NCI-H345 (cell line): Measurements from ENCODE around the gene DHX35.

Experiments
- DNase-seq: peaks from one replicate; lab custom pipeline; 2025; lab: John Stamatoyannopoulos, UW

Gene DHX35

GRCh38 chr20:39066471-39067242 lies 104.5 kb downstream of the DHX35 start:
- no peak for DNase-seq

DNA sequence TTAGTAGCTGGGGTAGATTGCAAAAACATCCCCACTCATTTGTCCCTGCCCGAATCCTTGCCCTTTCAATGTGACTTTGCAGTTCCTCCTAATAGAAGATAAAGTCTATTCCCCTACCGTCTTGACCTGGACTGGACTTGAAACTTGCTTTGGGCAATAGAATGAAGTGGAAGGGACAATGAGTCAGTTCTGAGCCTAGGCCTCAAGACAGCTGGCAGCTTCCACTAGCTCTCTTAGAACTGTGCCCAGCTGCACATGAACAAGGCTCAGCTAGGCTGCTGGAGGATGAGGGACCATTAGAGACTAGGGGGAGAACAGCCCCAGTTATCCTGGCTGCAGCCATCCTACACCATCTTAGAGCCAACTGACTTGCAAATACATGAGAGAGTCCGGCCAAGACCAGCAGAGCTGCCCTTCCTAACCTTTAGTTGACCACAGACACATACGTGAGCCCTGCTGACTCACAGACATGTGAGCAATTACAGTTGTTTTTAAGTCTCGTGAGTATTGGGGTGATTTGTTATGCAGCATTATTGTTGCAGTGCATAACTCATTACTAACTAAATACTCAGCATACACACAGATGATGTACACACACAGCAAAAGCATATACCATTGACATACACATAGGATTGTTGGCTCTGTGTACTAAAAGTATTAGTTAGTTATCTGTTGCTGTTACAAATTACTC lies 105.5 kb downstream of the DHX35 start:
- no peak for DNase-seq

DNA sequence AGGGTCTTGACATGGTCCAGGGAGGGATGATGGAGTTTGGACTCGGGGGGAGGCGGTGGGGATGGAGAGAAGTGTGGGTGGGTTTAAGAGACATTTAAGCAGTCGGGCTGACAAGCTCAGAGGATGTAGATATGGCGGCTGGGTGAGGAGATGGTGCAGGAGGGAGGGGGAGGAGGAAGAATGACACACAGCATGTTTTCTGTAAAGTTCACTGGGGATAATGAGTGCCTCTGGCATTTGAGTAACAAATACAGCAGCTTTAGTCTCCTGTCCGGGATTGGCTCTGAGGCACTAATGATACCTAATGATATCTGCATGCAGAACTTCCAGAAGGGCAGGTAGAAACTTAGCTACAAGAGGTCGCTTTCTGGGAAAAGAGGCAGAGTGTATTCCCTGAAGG lies 107.8 kb downstream of the DHX35 start:
- no peak for DNase-seq

DNA sequence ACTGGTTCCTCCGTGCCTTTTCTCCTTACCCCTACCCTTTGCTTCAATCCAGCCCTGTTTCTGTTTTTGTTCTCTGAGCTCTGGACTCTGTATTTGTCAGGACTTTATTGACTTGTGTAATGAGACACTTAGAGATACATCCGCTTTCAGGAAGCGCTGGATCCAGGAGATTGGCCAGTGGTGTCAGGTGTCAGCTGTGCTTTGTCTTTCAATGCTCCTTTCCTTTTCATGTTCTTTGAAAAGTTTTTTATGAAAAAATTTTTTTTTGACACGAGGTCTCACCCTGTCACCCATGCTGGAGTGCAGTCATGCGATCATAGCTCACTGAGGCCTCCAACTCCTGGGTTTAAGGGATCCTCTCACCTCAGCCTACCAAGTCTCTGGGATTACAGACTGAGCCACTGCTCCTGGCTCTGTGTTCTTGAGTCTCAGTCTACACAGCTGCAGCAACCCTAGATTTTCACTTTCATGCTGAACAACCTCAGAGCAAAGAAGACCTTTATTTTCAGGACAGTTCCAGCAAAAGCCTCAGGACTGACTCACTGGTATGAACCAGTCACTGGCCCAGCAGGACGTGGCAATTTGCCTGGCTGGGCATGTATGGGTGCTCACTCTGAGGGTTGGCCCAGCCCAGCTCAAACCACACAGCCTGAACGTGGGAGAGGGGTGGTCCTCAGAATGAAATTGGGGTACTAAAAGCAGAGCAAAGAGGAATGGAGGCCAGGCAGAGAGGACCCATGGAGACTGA lies 108.5 kb downstream of the DHX35 start:
- no peak for DNase-seq

- DNase-seq, result no peak
These were observed 110.0 kb downstream of the DHX35 start for GRCh38 chr20:39072132-39072531.

- DNase-seq, result no peak
These were observed 110.5 kb downstream of the DHX35 start for GRCh38 chr20:39072653-39073052.

DNA sequence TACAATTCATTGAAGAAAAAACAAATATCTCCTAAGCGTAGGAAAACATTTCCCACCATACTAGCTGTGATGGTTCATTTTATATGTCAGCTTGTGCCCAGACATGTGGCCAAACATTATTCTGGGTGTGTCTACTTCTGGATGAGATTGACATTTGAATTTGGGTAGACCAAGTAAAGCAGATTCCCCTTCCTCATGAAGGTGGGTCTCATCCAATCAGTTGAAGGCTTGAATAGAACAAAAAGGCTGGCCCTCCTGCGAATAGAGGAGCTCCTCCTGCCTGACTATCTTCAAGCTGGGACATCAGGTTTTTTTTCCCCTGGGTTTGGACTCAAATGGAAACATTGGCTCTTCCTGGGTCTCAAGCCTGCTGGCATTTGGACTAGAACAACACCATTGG lies 113.6 kb downstream of the DHX35 start:
- no peak for DNase-seq

GRCh38 chr20:39076958-39077357 lies 114.8 kb downstream of the DHX35 start:
- DNase-seq, result no peak

DNA sequence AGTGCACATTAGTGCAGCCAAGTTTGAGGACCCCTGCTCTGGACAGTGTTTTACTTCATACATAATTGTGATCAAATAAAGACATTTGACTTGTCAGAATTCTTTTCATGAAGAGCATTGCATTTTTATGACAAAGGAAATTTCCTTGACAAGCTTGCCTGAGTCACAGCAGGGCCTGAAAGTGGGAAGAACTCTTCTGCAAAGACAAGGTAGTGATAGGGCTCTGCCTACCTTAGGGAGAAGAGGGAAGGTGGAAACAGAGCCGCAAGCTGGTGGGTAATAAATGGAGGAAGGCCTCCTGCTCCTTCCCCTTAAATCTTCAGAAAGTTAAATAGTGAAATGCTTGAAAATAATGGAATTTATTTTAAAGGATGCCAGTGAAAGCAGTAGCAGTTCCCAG lies 118.2 kb downstream of the DHX35 start:
- no peak for DNase-seq

- peak; percentile 85 for DNase-seq
These were observed 119.1 kb downstream of the DHX35 start for GRCh38 chr20:39081255-39081654.

DNA sequence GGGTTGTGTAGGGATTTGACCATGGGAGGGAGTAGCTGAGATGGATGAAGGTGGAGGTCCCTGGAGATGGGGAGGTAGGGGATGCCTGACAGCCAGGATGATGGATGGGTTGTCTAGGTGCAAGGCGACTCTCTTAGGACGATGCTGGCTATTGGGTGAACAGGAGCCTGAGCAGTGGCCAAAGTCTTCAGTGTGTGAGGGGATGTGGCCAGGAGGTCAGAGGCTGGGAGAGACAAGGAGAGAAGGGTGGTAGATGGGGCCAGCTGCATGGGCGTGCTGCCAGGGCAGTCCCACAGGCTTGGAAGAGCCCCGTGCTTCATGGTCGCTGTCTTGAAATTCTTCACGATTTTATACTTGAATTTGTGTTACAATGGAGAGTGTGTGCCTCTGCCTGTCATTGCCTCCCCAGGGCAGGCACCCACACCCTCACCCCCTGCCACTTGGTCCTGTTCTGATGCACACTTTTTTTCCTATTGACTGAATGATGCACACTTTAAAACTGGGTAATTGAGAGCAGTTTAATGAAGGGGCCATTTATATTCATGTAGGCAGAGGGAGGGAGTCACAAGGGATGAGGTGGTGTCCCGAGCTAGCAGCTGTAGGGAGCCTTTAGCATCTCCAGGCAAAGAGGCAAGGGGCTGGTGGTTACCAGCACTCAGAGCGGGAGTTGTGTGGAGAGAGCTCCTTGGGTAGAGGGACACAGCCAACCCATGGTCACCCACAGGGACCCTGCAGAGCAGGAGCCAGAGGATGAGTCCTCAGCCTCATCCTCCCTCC lies 120.7 kb downstream of the DHX35 start:
- no peak for DNase-seq

GRCh38 chr20:39083761-39084160 lies 121.6 kb downstream of the DHX35 start:
- DNase-seq, result no peak

DNA sequence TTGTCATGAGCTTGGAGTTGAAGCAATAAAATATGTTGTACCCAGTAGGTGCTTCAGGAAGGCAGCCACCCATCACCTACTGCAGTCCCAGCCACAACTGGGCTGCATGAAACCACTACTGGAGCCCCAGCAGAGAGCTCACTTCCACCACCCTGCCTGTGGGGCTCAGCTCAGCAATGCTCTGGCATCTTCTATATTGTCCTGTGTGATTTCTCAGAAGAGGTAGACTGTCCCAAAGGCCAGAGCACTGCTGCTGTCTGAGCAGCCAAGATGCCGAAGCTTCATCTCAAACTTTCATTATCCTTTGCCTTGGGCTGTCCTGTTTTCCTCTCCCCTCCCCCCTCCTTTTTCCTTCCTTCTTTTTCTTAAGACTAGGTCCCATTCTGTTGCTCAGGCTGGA lies 126.9 kb downstream of the DHX35 start:
- no peak for DNase-seq
